IPS DF 6.9 (cell line): ENCODE measurements around the gene LRRC32.

Experiments used
- DNase-seq: peaks from one replicate; pipeline ENCODE4 v3.0.0-alpha.2; 2013; ENCODE audit warnings: low read depth, low spot score
- H3K27ac ChIP-seq: one replicate; pipeline ENCODE4 v1.5.1; 2013; ENCODE audit warnings: low read length, control low read depth
- H3K27me3 ChIP-seq: 2 replicates; pipeline ENCODE4 v1.6.1; 2013; ENCODE audit warnings: mild to moderate bottlenecking, low read length; ENCODE audit not compliant: control insufficient read depth, insufficient read depth
- H3K36me3 ChIP-seq: 2 replicates; pipeline ENCODE4 v1.6.1; 2013; ENCODE audit warnings: low read length; ENCODE audit not compliant: control insufficient read depth, insufficient read depth
- H3K4me1 ChIP-seq: 2 replicates; pipeline ENCODE4 v1.6.1; 2013; ENCODE audit warnings: low read length; ENCODE audit not compliant: control insufficient read depth, insufficient read depth
- H3K4me3 ChIP-seq: 2 replicates; pipeline ENCODE4 v1.5.1; 2013; ENCODE audit warnings: mild to moderate bottlenecking, low read length
- H3K9me3 ChIP-seq: 2 replicates; pipeline ENCODE4 v1.6.1; 2013; ENCODE audit warnings: low read length, inconsistent platforms; ENCODE audit not compliant: control insufficient read depth, insufficient read depth
- WGBS: extraction: QIAGEN DNeasy Blood & Tissue Kit; methylation state at CpG from one replicate; pipeline ENCODE4 v1.1.7; 2013; ENCODE audit warnings: mixed read lengths, missing lambda C conversion rate; ENCODE audit not compliant: insufficient read length, insufficient coverage; 5-methylcytosine and 5-hydroxymethylcytosine counted together

The LRRC32 gene

GRCh38 chr11:76708972-76709660 is 38.6 kb upstream of the LRRC32 start:
- no CpG with 5 or more reads among the region's 8 CpGs for WGBS
- no peak overlapping the region for H3K4me3 ChIP-seq
- no peak overlapping the region for H3K27ac ChIP-seq
- no peak for DNase-seq
- no peaks in the 10 kb centered on the region; the same call in none of the 2 replicates for H3K4me1 ChIP-seq
- H3K27me3 ChIP-seq, result no peaks in the 10 kb centered on the region; the same call in 1 of the 2 replicates
- H3K9me3 ChIP-seq, result no peaks in the 10 kb centered on the region
- H3K36me3 ChIP-seq, result no peaks in the 10 kb centered on the region

GRCh38 chr11:76707293-76707825 is 36.8 kb upstream of the LRRC32 start:
- H3K27me3 ChIP-seq, result no peaks in the 10 kb centered on the region; the same call in 1 of the 2 replicates
- DNase-seq, result no peak
- H3K4me1 ChIP-seq, result no peaks in the 10 kb centered on the region; the same call in none of the 2 replicates
- no peak overlapping the region for H3K27ac ChIP-seq
- no peak overlapping the region for H3K4me3 ChIP-seq
- H3K9me3 ChIP-seq, result no peaks in the 10 kb centered on the region
- no CpG with 5 or more reads among the region's 13 CpGs for WGBS
- no peaks in the 10 kb centered on the region for H3K36me3 ChIP-seq

GRCh38 chr11:76706667-76707066 is 36.1 kb upstream of the LRRC32 start:
- H3K4me1 ChIP-seq, result no peaks in the 10 kb centered on the region; the same call in 1 of the 2 replicates
- H3K36me3 ChIP-seq, result no peaks in the 10 kb centered on the region
- no peaks in the 10 kb centered on the region; the same call in 1 of the 2 replicates for H3K27me3 ChIP-seq
- H3K9me3 ChIP-seq, result no peaks in the 10 kb centered on the region
- DNase-seq, result no peak
- no peak overlapping the region for H3K27ac ChIP-seq
- H3K4me3 ChIP-seq, result no peak overlapping the region
- no CpG with 5 or more reads among the region's 5 CpGs for WGBS

- no peak for DNase-seq
- Histone ChIP-seq H3K9me3 (no peaks in the 10 kb centered on the region), H3K4me1 (no peaks in the 10 kb centered on the region; the same call in 1 of the 2 replicates), H3K27ac (no peak overlapping the region), H3K27me3 (no peaks in the 10 kb centered on the region; the same call in 1 of the 2 replicates), H3K4me3 (no peak overlapping the region), H3K36me3 (no peaks in the 10 kb centered on the region)
- no CpG with 5 or more reads among the region's 5 CpGs for WGBS
Measured at GRCh38 chr11:76705826-76706225, 35.3 kb upstream of the LRRC32 start.

GRCh38 chr11:76704171-76704948 is 33.8 kb upstream of the LRRC32 start:
- Histone ChIP-seq H3K4me1 (no peaks in the 10 kb centered on the region; the same call in 1 of the 2 replicates), H3K9me3 (no peaks in the 10 kb centered on the region), H3K27me3 (no peaks in the 10 kb centered on the region; the same call in 1 of the 2 replicates), H3K4me3 (no peak overlapping the region), H3K36me3 (no peaks in the 10 kb centered on the region), H3K27ac (no peak overlapping the region)
- no CpG with 5 or more reads among the region's 5 CpGs for WGBS
- DNase-seq, result peak; percentile 48

- no peak overlapping the region for H3K27ac ChIP-seq
- no peaks in the 10 kb centered on the region; the same call in none of the 2 replicates for H3K4me1 ChIP-seq
- no peaks in the 10 kb centered on the region for H3K27me3 ChIP-seq
- H3K4me3 ChIP-seq, result no peak overlapping the region
- H3K9me3 ChIP-seq, result no peaks in the 10 kb centered on the region
- WGBS, result no CpG with 5 or more reads among the region's 1 CpG
- H3K36me3 ChIP-seq, result no peaks in the 10 kb centered on the region
- DNase-seq, result no peak
Measured at GRCh38 chr11:76703707-76704106, 33.2 kb upstream of the LRRC32 start.

- Histone ChIP-seq H3K27me3 (no peaks in the 10 kb centered on the region), H3K4me1 (no peaks in the 10 kb centered on the region; the same call in none of the 2 replicates), H3K36me3 (no peaks in the 10 kb centered on the region), H3K27ac (no peak overlapping the region), H3K9me3 (no peaks in the 10 kb centered on the region), H3K4me3 (no peak overlapping the region)
- no CpG with 5 or more reads among the region's 3 CpGs for WGBS
- no peak for DNase-seq
Measured at GRCh38 chr11:76702336-76703128, 32.0 kb upstream of the LRRC32 start.

- no peaks in the 10 kb centered on the region for H3K27me3 ChIP-seq
- WGBS, result no CpG with 5 or more reads among the region's 7 CpGs
- no peaks in the 10 kb centered on the region for H3K9me3 ChIP-seq
- no peaks in the 10 kb centered on the region; the same call in none of the 2 replicates for H3K4me1 ChIP-seq
- DNase-seq, result no peak
- H3K27ac ChIP-seq, result no peak overlapping the region
- no peaks in the 10 kb centered on the region for H3K36me3 ChIP-seq
- H3K4me3 ChIP-seq, result no peak overlapping the region
Measured at GRCh38 chr11:76701294-76702040, 30.9 kb upstream of the LRRC32 start.

GRCh38 chr11:76700177-76701100 is 29.9 kb upstream of the LRRC32 start:
- Histone ChIP-seq H3K36me3 (no peaks in the 10 kb centered on the region), H3K27ac (no peak overlapping the region), H3K9me3 (no peaks in the 10 kb centered on the region), H3K4me1 (no peaks in the 10 kb centered on the region; the same call in none of the 2 replicates), H3K27me3 (no peaks in the 10 kb centered on the region), H3K4me3 (no peak overlapping the region)
- WGBS, result no CpG with 5 or more reads among the region's 16 CpGs
- no peak for DNase-seq
